NT2/D1 (cell line): Measurements from ENCODE around the gene HRH1.

Experiments used
- DNase-seq: peaks from one replicate; pipeline ENCODE4 v3.0.0-alpha.2; 2011; ENCODE audit warnings: low read depth, low spot score
- H3K27me3 ChIP-seq: 2 replicates; pipeline ENCODE4 v1.6.0; 2011; ENCODE audit warnings: mild to moderate bottlenecking; ENCODE audit not compliant: insufficient read length, insufficient read depth
- H3K36me3 ChIP-seq: 2 replicates; pipeline ENCODE4 v1.6.1; 2011; ENCODE audit warnings: mild to moderate bottlenecking, low read length, mixed read lengths; ENCODE audit not compliant: insufficient read depth, insufficient read length
- H3K4me1 ChIP-seq: 2 replicates; pipeline ENCODE4 v1.5.1; 2011; ENCODE audit not compliant: insufficient read depth, insufficient read length
- H3K4me3 ChIP-seq: 2 replicates; pipeline ENCODE4 v1.5.1; 2011; ENCODE audit warnings: low read depth; ENCODE audit not compliant: insufficient read length
- H3K9ac ChIP-seq: 2 replicates; pipeline ENCODE4 v1.6.0; 2011; ENCODE audit warnings: low read depth; ENCODE audit not compliant: insufficient read length
- H3K9me3 ChIP-seq: 2 replicates; pipeline ENCODE4 v1.5.1; 2011; ENCODE audit warnings: mild to moderate bottlenecking, low read length; ENCODE audit not compliant: insufficient read depth
- SUZ12 ChIP-seq: IDR thresholded peaks from 2 replicates; pipeline ENCODE4 v1.6.1; 2011; ENCODE audit not compliant: insufficient read length, insufficient read depth; ENCODE audit errors: extremely low read depth
- YY1 ChIP-seq: IDR thresholded peaks from 2 replicates; pipeline ENCODE4 v1.6.1; 2011; ENCODE audit not compliant: insufficient read length, insufficient read depth
- ZNF274 ChIP-seq: IDR thresholded peaks from 2 replicates; pipeline ENCODE4 v1.6.1; 2011; ENCODE audit warnings: mild to moderate bottlenecking, low read depth, low read length

HRH1 gene

GRCh38 chr3:11228041-11228440, 73.7 kb downstream of the HRH1 start:
- no peaks in the 10 kb centered on the region for H3K9me3 ChIP-seq
- H3K4me1 ChIP-seq, result no peaks in the 10 kb centered on the region
- no peak for DNase-seq
- no peak for TF ChIP-seq SUZ12
- TF ChIP-seq ZNF274, result no peak
- TF ChIP-seq YY1, result no peak
- H3K27me3 ChIP-seq, result no peaks in the 10 kb centered on the region
- H3K4me3 ChIP-seq, result no peak overlapping the region
- no peak overlapping the region for H3K9ac ChIP-seq
- no peaks in the 10 kb centered on the region for H3K36me3 ChIP-seq

- Histone ChIP-seq H3K9ac (no peak overlapping the region), H3K4me1 (no peaks in the 10 kb centered on the region), H3K27me3 (no peaks in the 10 kb centered on the region), H3K36me3 (no peaks in the 10 kb centered on the region), H3K9me3 (no peaks in the 10 kb centered on the region), H3K4me3 (no peak overlapping the region)
- TF ChIP-seq ZNF274 (no peak), YY1 (no peak), SUZ12 (no peak)
- no peak for DNase-seq
These were observed 75.8 kb downstream of the HRH1 start for GRCh38 chr3:11230125-11230524.

DNA sequence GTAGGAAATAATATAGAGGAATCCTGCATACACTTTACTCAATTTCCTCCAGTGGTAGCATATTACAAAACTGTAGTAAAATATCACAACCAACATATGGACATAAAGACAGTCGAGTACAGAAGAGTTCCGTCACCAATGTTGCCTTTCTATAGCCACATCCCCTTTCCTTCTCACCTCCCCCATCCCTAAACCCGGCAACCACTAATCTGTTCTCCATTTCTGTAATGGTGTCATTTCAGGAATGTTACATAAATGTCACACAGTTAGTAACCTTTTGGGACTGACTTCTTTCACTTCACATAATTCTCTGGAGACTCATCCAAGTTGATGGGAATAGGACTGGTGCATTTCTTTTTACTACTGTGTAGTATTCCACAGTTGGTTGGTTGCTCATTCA, 76.5 kb downstream of the HRH1 start:
- DNase-seq, result no peak
- H3K9ac ChIP-seq, result no peak overlapping the region
- no peak for TF ChIP-seq YY1
- no peak for TF ChIP-seq ZNF274
- TF ChIP-seq SUZ12, result no peak

GRCh38 chr3:11235385-11235784, 81.1 kb downstream of the HRH1 start:
- no peak overlapping the region for H3K9ac ChIP-seq
- no peaks in the 10 kb centered on the region for H3K36me3 ChIP-seq
- TF ChIP-seq YY1 (no peak), SUZ12 (no peak), ZNF274 (no peak)
- H3K9me3 ChIP-seq, result no peaks in the 10 kb centered on the region; the same call in 1 of the 2 replicates
- H3K27me3 ChIP-seq, result no peaks in the 10 kb centered on the region
- DNase-seq, result no peak
- H3K4me1 ChIP-seq, result no peaks in the 10 kb centered on the region
- H3K4me3 ChIP-seq, result no peak overlapping the region

More for the DNA sequence above, 76.5 kb downstream of the HRH1 start:
- Histone ChIP-seq H3K9me3 (no peaks in the 10 kb centered on the region), H3K4me3 (no peak overlapping the region), H3K36me3 (no peaks in the 10 kb centered on the region), H3K27me3 (no peaks in the 10 kb centered on the region), H3K4me1 (no peaks in the 10 kb centered on the region)

DNA sequence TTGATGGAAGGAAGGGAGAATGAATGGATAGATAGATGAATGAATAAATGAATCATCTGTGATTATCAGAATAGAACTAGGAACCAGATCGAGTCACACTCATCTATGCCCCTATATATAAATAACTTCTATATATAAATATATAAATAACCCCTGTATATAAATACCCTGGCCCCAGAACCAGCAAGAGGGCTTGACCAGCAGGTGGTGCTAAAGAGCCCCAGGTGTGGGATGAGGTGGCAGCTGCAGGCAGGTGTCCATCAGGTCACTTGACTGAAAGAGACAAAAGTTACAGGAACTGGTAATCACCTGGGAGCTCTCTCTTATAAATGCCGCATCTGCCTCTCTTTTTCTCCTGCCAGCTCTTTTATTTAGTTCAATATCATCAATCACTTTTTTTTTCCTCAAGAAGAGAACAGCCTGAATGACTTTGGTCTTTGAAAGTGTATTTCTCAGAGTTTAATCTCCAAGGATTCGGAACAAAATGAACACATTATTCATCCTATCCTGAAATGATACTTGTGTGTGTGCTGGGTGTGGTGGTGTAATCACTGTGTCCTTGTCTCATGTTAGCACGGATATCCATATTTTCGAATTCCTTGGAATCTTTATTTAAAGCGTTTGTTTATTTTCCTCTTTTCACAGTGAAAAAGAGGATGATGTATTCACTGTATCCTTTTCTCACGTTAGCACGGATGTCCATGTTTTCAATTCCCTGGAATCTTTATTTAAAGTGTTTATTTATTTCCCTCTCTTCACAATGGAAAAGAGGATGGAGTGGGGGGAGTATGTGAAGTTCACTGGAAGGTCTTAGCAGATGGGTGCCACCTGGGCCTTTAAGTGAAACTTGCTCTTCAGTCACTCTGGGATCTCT, 82.5 kb downstream of the HRH1 start:
- Histone ChIP-seq H3K36me3 (no peaks in the 10 kb centered on the region), H3K4me1 (no peaks in the 10 kb centered on the region), H3K9ac (no peak overlapping the region), H3K9me3 (no peaks in the 10 kb centered on the region; the same call in 1 of the 2 replicates), H3K4me3 (no peak overlapping the region), H3K27me3 (no peaks in the 10 kb centered on the region)
- peak; percentile 40 for DNase-seq
- TF ChIP-seq ZNF274, result no peak
- no peak for TF ChIP-seq SUZ12
- no peak for TF ChIP-seq YY1

DNA sequence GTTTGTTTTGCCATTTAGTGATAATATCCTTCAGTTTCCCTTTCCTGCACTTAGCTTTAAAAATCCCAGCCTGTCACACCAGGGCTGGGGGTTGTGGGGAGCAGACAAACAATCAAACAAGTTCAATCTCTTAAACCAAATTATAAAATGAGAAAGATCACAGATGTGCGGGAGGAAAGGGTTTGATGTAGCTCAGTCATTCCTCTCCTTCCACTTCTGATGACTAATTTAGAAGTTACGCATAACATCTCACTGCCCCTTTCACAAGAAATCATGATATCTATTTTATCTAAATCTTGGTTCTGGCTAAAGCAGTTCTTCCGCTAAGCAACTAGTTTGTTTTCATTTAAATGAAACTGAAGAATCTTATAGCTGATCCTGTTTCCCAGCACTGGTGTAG, 83.8 kb downstream of the HRH1 start:
- no peak for TF ChIP-seq SUZ12
- no peak for TF ChIP-seq YY1
- TF ChIP-seq ZNF274, result no peak
- H3K27me3 ChIP-seq, result no peaks in the 10 kb centered on the region
- H3K4me1 ChIP-seq, result no peaks in the 10 kb centered on the region
- DNase-seq, result no peak
- no peaks in the 10 kb centered on the region for H3K36me3 ChIP-seq
- no peak overlapping the region for H3K4me3 ChIP-seq
- H3K9ac ChIP-seq, result no peak overlapping the region
- no peaks in the 10 kb centered on the region; the same call in 1 of the 2 replicates for H3K9me3 ChIP-seq

DNA sequence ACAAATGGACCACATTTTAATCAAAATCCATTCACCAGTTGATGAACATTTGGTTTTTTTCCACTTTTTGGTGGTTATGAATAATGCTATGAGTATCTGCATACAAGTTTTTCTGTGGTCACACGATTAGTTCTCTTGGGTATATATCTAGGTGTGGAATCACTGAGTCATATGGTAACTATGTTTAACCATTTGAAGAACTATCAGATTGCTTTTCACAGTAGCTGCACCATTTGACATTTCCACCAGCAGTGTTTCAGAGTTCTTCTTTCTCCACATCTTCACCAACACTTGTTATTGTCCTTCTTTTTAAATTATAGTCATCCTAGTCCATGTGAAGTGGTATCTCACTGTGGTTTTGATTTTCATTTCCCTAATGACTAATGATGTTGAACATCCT, 84.6 kb downstream of the HRH1 start:
- Histone ChIP-seq H3K9ac (no peak overlapping the region), H3K4me3 (no peak overlapping the region), H3K9me3 (no peaks in the 10 kb centered on the region; the same call in 1 of the 2 replicates), H3K27me3 (no peaks in the 10 kb centered on the region), H3K36me3 (no peaks in the 10 kb centered on the region), H3K4me1 (no peaks in the 10 kb centered on the region)
- DNase-seq, result no peak
- TF ChIP-seq YY1 (no peak), SUZ12 (no peak), ZNF274 (no peak)
